Lung (tissue), 12 donors: Measurements from ENCODE around the gene PCK1. TPM values are rescaled to one million over a fixed set of nuclear protein-coding genes. Genes with fewer than 3 reads are reported as not detected.

Experiments used
- ATAC-seq: fragments of 200-7000 bp; cut with Tn5 transposase; one replicate; pipeline ENCODE4 v1.9.1; 2020; ENCODE audit warnings: moderate number of reproducible peaks; ENCODE audit not compliant: insufficient read depth, low FRiP score
- DNase-seq, 3 donors: peaks; one replicate each; pipeline ENCODE4 v3.0.0-alpha.2; 2013 to 2017
- H3K27ac ChIP-seq, 2 donors: one replicate each; pipeline ENCODE4 v1.5.1; 2013; ENCODE audit warnings: mild to moderate bottlenecking in 2 of 2, moderate library complexity in 2 of 2, control low read depth in 1 of 2, inconsistent platforms in 1 of 2, low read depth in 1 of 2, low read length in 1 of 2
- H3K27me3 ChIP-seq, 3 donors: one replicate each; pipeline ENCODE4 v1.5.1; 2013; ENCODE audit warnings: low read length in 2 of 3; ENCODE audit not compliant: control insufficient read depth in 3 of 3, insufficient read depth in 3 of 3
- H3K36me3 ChIP-seq, 4 donors: one replicate each; pipeline ENCODE4 v1.5.1; 2013; ENCODE audit warnings: low read length in 4 of 4, mild to moderate bottlenecking in 1 of 4, moderate library complexity in 1 of 4; ENCODE audit not compliant: control insufficient read depth in 4 of 4, insufficient read depth in 4 of 4
- H3K4me1 ChIP-seq, 5 donors: one replicate each; pipeline ENCODE4 v1.5.1; 2013; ENCODE audit warnings: low read length in 5 of 5, mild to moderate bottlenecking in 2 of 5, moderate library complexity in 1 of 5; ENCODE audit not compliant: control insufficient read depth in 5 of 5, insufficient read depth in 5 of 5
- H3K4me3 ChIP-seq: one replicate; pipeline ENCODE4 v1.5.1; 2013; ENCODE audit warnings: mild to moderate bottlenecking, control low read depth, moderate library complexity
- H3K9ac ChIP-seq, 2 donors: one replicate each; pipeline ENCODE4 v1.5.1; 2013; ENCODE audit warnings: low read length in 2 of 2, control low read depth in 1 of 2; ENCODE audit not compliant: insufficient read depth in 1 of 2
- H3K9me3 ChIP-seq, 4 donors: one replicate each; pipeline ENCODE4 v1.5.1; 2013; ENCODE audit warnings: low read length in 3 of 4, mild to moderate bottlenecking in 1 of 4, moderate library complexity in 1 of 4; ENCODE audit not compliant: control insufficient read depth in 4 of 4, insufficient read depth in 3 of 4
- CTCF ChIP-seq: IDR thresholded peaks from 2 replicates; pipeline ENCODE4 v1.5.1; 2012; ENCODE audit warnings: mild to moderate bottlenecking; ENCODE audit errors: control extremely low read depth, extremely low read depth
- WGBS, 2 donors: extraction: QIAGEN DNeasy Blood & Tissue Kit; methylation state at CpG; one replicate each; pipeline ENCODE4 v1.1.7; 2013; 5-methylcytosine and 5-hydroxymethylcytosine counted together
- polyA plus RNA-seq, 2 donors: library from polyadenylated mRNA; stranded (reverse); fragments of 200-250 nt; gene quantifications; one replicate each; pipeline ENCODE4 v1.2.1, GENCODE V29; 2013
- total RNA-seq, 2 donors: library from RNA; depleted of rRNA in 1 of 2; stranded (reverse); fragments of >200 nt in 1 of 2; gene quantifications; one replicate each; pipeline ENCODE4 v1.2.1, GENCODE V29; 2014 to 2021
- donor health status: control.
- donor health status: control.
- donor health status: Bipolar disorder and iron deficiency.
- donor health status: healthy.
- donor health status: DM: yes; HTN: yes; CAD: no.

PCK1 gene
- total and polyA plus RNA-seq, 4 donors, result 0.05 to 1.7 (median 0.55) TPM

GRCh38 chr20:57559289-57559634 lies 1.6 kb upstream of the PCK1 start:
- H3K9ac ChIP-seq, result no peak overlapping the region
- H3K36me3 ChIP-seq, result no peaks in the 10 kb centered on the region
- H3K9me3 ChIP-seq, result no peaks in the 10 kb centered on the region
- TF ChIP-seq CTCF, result no peak
- no peak overlapping the region for H3K27ac ChIP-seq
- H3K4me1 ChIP-seq, result no peaks in the 10 kb centered on the region
- whole genome bisulfite sequencing, 2 donors, result 90 to 94% methylated on average over 10 of the region's 10 CpGs
- ATAC-seq (no peak), DNase-seq (no peak)
- H3K4me3 ChIP-seq, result no peak overlapping the region
- H3K27me3 ChIP-seq, result peaks cover 0 to 5% (median 3%) of the 10 kb centered on the region in 3 donors

GRCh38 chr20:57559658-57560553 lies 1.0 kb upstream of the PCK1 start:
- Histone ChIP-seq H3K27me3 (peaks cover 0 to 5% (median 3%) of the 10 kb centered on the region in 3 donors), H3K9me3 (no peaks in the 10 kb centered on the region), H3K4me3 (no peak overlapping the region), H3K27ac (no peak overlapping the region), H3K36me3 (no peaks in the 10 kb centered on the region), H3K4me1 (no peaks in the 10 kb centered on the region), H3K9ac (no peak overlapping the region)
- WGBS, 2 donors, result 87 to 88% methylated on average over 8 of the region's 8 CpGs
- TF ChIP-seq CTCF, result no peak
- no peak for ATAC-seq
- DNase-seq, result no peak

- no peak overlapping the region for H3K9ac ChIP-seq
- H3K27me3 ChIP-seq, result peaks cover 0 to 11% (median 0%) of the 10 kb centered on the region in 3 donors
- DNase-seq (no peak), ATAC-seq (no peak)
- TF ChIP-seq CTCF, result no peak
- H3K36me3 ChIP-seq, result no peaks in the 10 kb centered on the region
- WGBS, 2 donors, result 86% methylated on average over 24 of the region's 24 CpGs
- no peak overlapping the region for H3K4me3 ChIP-seq
- H3K4me1 ChIP-seq, result no peaks in the 10 kb centered on the region
- H3K9me3 ChIP-seq, result no peaks in the 10 kb centered on the region
- H3K27ac ChIP-seq, result no peak overlapping the region
These were observed 708 bp downstream of the PCK1 start for GRCh38 chr20:57561356-57562279.
